GM23248 (cell line): ENCODE data around the gene TMEM38A. TPM values are rescaled to one million over a fixed set of nuclear protein-coding genes. Genes with fewer than 3 reads are reported as not detected.

ENCODE experiments used
- DNase-seq: peaks from one replicate; pipeline ENCODE4 v3.0.0-alpha.2; 2015
- H2AFZ ChIP-seq: fragments of 200-600 bp; sonication (generic); 2 replicates; pipeline ENCODE4 v1.6.1; 2016; ENCODE audit warnings: antibody characterized with exemption
- H3F3A ChIP-seq: fragments of 200-600 bp; sonication (generic); 2 replicates; pipeline ENCODE4 v1.6.1; 2016; ENCODE audit warnings: mild to moderate bottlenecking, antibody characterized with exemption, mixed run types; ENCODE audit not compliant: insufficient read depth
- H3K27ac ChIP-seq: fragments of 200-600 bp; sonication (generic); 2 replicates; pipeline ENCODE4 v1.5.1; 2016; ENCODE audit warnings: mild to moderate bottlenecking
- H3K27me3 ChIP-seq: fragments of 200-600 bp; sonication (generic); replicated peaks from 2 replicates; pipeline ENCODE4 v1.6.1; 2016; ENCODE audit warnings: mild to moderate bottlenecking; ENCODE audit not compliant: insufficient read depth
- H3K36me3 ChIP-seq: fragments of 200-600 bp; sonication (generic); 2 replicates; pipeline ENCODE4 v1.6.1; 2016; ENCODE audit warnings: low read depth, mild to moderate bottlenecking
- H3K4me1 ChIP-seq: fragments of 200-600 bp; sonication (generic); 2 replicates; pipeline ENCODE4 v1.6.1; 2016; ENCODE audit warnings: mild to moderate bottlenecking; ENCODE audit not compliant: insufficient read depth
- H3K4me2 ChIP-seq: fragments of 200-600 bp; sonication (generic); one replicate; pipeline ENCODE4 v1.6.1; 2016; ENCODE audit warnings: mild to moderate bottlenecking; ENCODE audit not compliant: unreplicated experiment
- H3K4me3 ChIP-seq: fragments of 200-600 bp; sonication (generic); 2 replicates; pipeline ENCODE4 v1.5.1; 2016; ENCODE audit warnings: mild to moderate bottlenecking
- H3K79me2 ChIP-seq: fragments of 200-600 bp; sonication (generic); 2 replicates; pipeline ENCODE4 v1.6.1; 2016; ENCODE audit warnings: mild to moderate bottlenecking; ENCODE audit not compliant: insufficient read depth
- H3K9ac ChIP-seq: fragments of 200-600 bp; sonication (generic); 2 replicates; pipeline ENCODE4 v1.6.1; 2016; ENCODE audit warnings: mild to moderate bottlenecking
- H3K9me2 ChIP-seq: fragments of 200-600 bp; sonication (generic); 2 replicates; pipeline ENCODE4 v1.6.1; 2016; ENCODE audit warnings: mixed run types, mild to moderate bottlenecking, moderate library complexity; ENCODE audit not compliant: insufficient read depth
- H3K9me3 ChIP-seq: fragments of 200-600 bp; sonication (generic); one replicate; pipeline ENCODE4 v1.6.1; 2017; ENCODE audit warnings: low read depth
- H4K20me1 ChIP-seq: fragments of 200-600 bp; sonication (generic); 2 replicates; pipeline ENCODE4 v1.6.0; 2016; ENCODE audit not compliant: insufficient read depth
- EZH2 ChIP-seq: fragments of 200-600 bp; sonication (generic); IDR thresholded peaks from 2 replicates; pipeline ENCODE4 v1.6.1; 2018; ENCODE audit warnings: antibody characterized with exemption, mild to moderate bottlenecking; ENCODE audit not compliant: insufficient read depth, poor library complexity, severe bottlenecking
- EZH2phosphoT487 ChIP-seq: fragments of 200-600 bp; sonication (generic); IDR thresholded peaks from 2 replicates; pipeline ENCODE4 v1.6.1; 2018; ENCODE audit warnings: antibody characterized with exemption, moderate library complexity, mild to moderate bottlenecking, low read depth; ENCODE audit not compliant: insufficient read depth
- WGBS, 2 experiments: methylation state at CpG; one replicate each; pipeline ENCODE4 v1.1.6; 2015 to 2017; ENCODE audit warnings: low lambda C conversion rate in 2 of 2, low coverage in 1 of 2; ENCODE audit errors: missing lambda C conversion rate in 2 of 2; 5-methylcytosine and 5-hydroxymethylcytosine counted together
- in situ Hi-C: fragments of 300-500 bp; cut with MboI; formaldehyde crosslinking; loops from 2 replicates; pipeline ENCODE4 v1.15.0; 2020
- polyA plus RNA-seq: library from polyadenylated mRNA; unstranded; fragments of >200 nt; fragmentation: Nextera tagmentation; extraction: Ambion mirVana; gene quantifications from 2 replicates; pipeline ENCODE4 v1.2.1, GENCODE V29; 2016
- total RNA-seq: library from RNA; depleted of rRNA; stranded (reverse); fragments of >200 nt; shearing (Covaris generic); gene quantifications from 2 replicates; pipeline ENCODE4 v1.2.3, GENCODE V29; 2014

The TMEM38A gene
- total and polyA plus RNA-seq, 2 experiments from 2014 or later, result 1.3 to 1.6 TPM

GRCh38 chr19:16628183-16628983 lies 32.6 kb upstream of the TMEM38A start, which contains the start of gene MED26:
MED26 (minus strand) TSS chr19:16628204; CDS start chr19:16627943, 261 bp downstream.
- 1% methylated on average over 59 to 90 of the region's 98 CpGs for WGBS, 2 experiments
- peak; percentile 99 for DNase-seq
- H3K27me3 ChIP-seq, result no peaks in the 10 kb centered on the region
- H3F3A ChIP-seq, result peaks cover 14% of the 10 kb centered on the region
- H3K4me3 ChIP-seq, result peak within 1 kb of the TSS; percentile 98
- no peaks in the 10 kb centered on the region for H3K9me3 ChIP-seq
- H2AFZ ChIP-seq, result peak within 1 kb of the TSS; percentile 82
- H3K36me3 ChIP-seq, result peaks cover 3% of the 10 kb centered on the region; the same call in 1 of the 2 replicates
- no peaks in the 10 kb centered on the region for H3K9me2 ChIP-seq
- TF ChIP-seq EZH2phosphoT487 (no peak), EZH2 (no peak)
- peak within 1 kb of the TSS; percentile 92 for H3K9ac ChIP-seq
- in situ Hi-C loops, result no loop called here
- peak within 1 kb of the TSS; percentile 95 for H3K4me2 ChIP-seq
- H3K4me1 ChIP-seq, result peaks cover 8% of the 10 kb centered on the region
- peaks cover 69% of the 10 kb centered on the region for H3K79me2 ChIP-seq
- peak within 1 kb of the TSS; percentile 87 for H3K27ac ChIP-seq
- peaks cover 20% of the 10 kb centered on the region; the same call in 1 of the 2 replicates for H4K20me1 ChIP-seq

GRCh38 chr19:16628984-16629691 lies 31.8 kb upstream of the TMEM38A start:
- Histone ChIP-seq H3K9me3 (no peaks in the 10 kb centered on the region), H3K4me2 (peak overlapping the region; percentile 88), H4K20me1 (peaks cover 15% of the 10 kb centered on the region; the same call in 1 of the 2 replicates), H3K4me1 (peaks cover 8% of the 10 kb centered on the region), H3K9me2 (no peaks in the 10 kb centered on the region), H3K4me3 (peak overlapping the region; percentile 79), H2AFZ (peak overlapping the region; percentile 82), H3K27me3 (no peaks in the 10 kb centered on the region), H3K79me2 (peaks cover 68% of the 10 kb centered on the region), H3F3A (peaks cover 14% of the 10 kb centered on the region), H3K36me3 (peaks cover 3% of the 10 kb centered on the region; the same call in 1 of the 2 replicates), H3K9ac (peak overlapping the region; percentile 92), H3K27ac (peak overlapping the region; percentile 87)
- TF ChIP-seq EZH2phosphoT487 (no peak), EZH2 (no peak)
- in situ Hi-C loops, result no loop called here
- WGBS, 2 experiments, result 2 to 4% methylated on average over 23 of the region's 23 CpGs
- DNase-seq, result peak; percentile 65

GRCh38 chr19:16631465-16631864 lies 29.5 kb upstream of the TMEM38A start:
- H4K20me1 ChIP-seq, result no peaks in the 10 kb centered on the region
- no peaks in the 10 kb centered on the region for H3K9me3 ChIP-seq
- H3K4me2 ChIP-seq, result no peak overlapping the region
- no peak overlapping the region for H2AFZ ChIP-seq
- 93 to 99% methylated on average over 6 of the region's 6 CpGs for WGBS, 2 experiments
- no peaks in the 10 kb centered on the region for H3K9me2 ChIP-seq
- H3K4me3 ChIP-seq, result no peak overlapping the region
- H3K9ac ChIP-seq, result no peak overlapping the region
- no peaks in the 10 kb centered on the region for H3K27me3 ChIP-seq
- H3F3A ChIP-seq, result peaks cover 14% of the 10 kb centered on the region
- no peak overlapping the region for H3K27ac ChIP-seq
- no peak for DNase-seq
- TF ChIP-seq EZH2 (no peak), EZH2phosphoT487 (no peak)
- H3K79me2 ChIP-seq, result peaks cover 66% of the 10 kb centered on the region
- H3K4me1 ChIP-seq, result peaks cover 1% of the 10 kb centered on the region
- peaks cover 3% of the 10 kb centered on the region; the same call in 1 of the 2 replicates for H3K36me3 ChIP-seq
- in situ Hi-C loops, result no loop called here

GRCh38 chr19:16637535-16637934 lies 23.4 kb upstream of the TMEM38A start:
- Histone ChIP-seq H3K27ac (no peak overlapping the region), H3K27me3 (no peaks in the 10 kb centered on the region), H3K4me2 (no peak overlapping the region), H3F3A (no peaks in the 10 kb centered on the region), H3K4me3 (no peak overlapping the region), H2AFZ (no peak overlapping the region), H3K9me2 (no peaks in the 10 kb centered on the region), H3K79me2 (peaks cover 94% of the 10 kb centered on the region), H3K4me1 (no peaks in the 10 kb centered on the region), H3K36me3 (peaks cover 14% of the 10 kb centered on the region), H3K9ac (no peak overlapping the region), H3K9me3 (no peaks in the 10 kb centered on the region), H4K20me1 (no peaks in the 10 kb centered on the region)
- in situ Hi-C loops, result no loop called here
- TF ChIP-seq EZH2phosphoT487, result no peak
- TF ChIP-seq EZH2, result no peak
- peak; percentile 28 for DNase-seq
